HG03066 (cell line): Measurements from ENCODE around the gene LRRC27.

Experiments
- ATAC-seq: cut with Tn5 transposase; IDR thresholded peaks from one replicate; pipeline ENCODE4 v1.9.1; 2021; ENCODE audit warnings: low read depth; ENCODE audit not compliant: unreplicated experiment

The LRRC27 gene

GRCh38 chr10:132353456-132354355 is 21.7 kb downstream of the LRRC27 start:
- ATAC-seq = no peak

- no peak for ATAC-seq
Observed at GRCh38 chr10:132354356-132355094, 22.5 kb downstream of the LRRC27 start.

GRCh38 chr10:132355297-132355696 is 23.3 kb downstream of the LRRC27 start:
- no peak for ATAC-seq

DNA sequence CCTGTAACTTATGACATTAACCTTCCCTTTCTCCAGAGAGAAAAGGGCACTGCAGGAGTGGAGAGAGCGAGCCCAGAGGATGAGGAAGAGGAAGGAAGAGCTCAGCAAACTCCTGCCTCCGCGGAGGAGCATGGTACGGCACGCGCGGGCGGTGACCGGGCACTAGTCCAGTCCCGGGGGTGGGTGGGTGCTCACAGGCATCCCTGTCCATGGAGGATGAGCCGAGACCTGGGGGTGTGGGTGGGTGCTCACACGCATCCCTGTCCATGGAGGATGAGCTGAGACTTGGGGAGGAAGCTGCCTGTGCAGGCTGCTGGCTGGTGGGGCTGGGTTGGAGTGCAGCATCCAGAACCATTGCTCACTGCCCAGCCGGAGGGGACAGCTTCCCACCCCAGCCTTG is 23.8 kb downstream of the LRRC27 start:
- ATAC-seq = no peak

- ATAC-seq = no peak
Observed at GRCh38 chr10:132356621-132357195, 24.7 kb downstream of the LRRC27 start.

GRCh38 chr10:132357286-132358058 is 25.5 kb downstream of the LRRC27 start:
- no peak for ATAC-seq

DNA sequence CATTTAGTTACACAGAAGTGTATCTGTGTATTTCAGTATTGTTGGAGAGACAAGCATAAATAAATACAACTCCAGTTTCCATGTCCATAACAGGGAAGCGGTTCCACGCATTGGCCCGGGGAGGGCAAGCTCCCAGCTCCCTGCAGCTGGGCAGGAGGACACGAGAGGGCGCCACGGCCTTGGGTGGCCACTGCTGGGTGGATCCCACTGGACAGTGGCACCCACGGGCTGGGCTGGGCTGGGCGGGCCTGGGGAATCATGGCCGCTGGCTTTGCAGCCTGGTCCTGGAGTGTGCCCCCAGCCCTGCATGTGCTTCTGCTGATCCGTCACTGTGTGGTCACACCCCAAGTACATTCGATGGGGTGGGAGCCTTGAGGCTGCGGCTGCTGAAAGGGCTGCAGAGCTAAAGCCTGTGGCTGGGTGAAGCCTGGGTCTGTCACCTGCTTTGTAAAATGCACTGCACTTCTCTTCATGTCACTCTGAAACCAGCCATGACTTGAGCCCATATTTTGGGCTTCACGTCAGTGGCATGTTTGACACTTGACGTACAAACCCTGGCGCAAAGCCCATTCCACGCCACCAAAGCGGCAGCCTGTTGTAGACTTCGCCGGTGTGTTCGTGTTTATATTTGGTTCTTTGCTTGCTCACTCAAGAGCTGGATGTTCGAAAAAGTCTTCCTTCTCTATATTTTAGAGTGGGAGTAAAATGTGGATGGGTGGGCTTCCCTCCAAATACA is 27.5 kb downstream of the LRRC27 start:
- ATAC-seq = no peak

DNA sequence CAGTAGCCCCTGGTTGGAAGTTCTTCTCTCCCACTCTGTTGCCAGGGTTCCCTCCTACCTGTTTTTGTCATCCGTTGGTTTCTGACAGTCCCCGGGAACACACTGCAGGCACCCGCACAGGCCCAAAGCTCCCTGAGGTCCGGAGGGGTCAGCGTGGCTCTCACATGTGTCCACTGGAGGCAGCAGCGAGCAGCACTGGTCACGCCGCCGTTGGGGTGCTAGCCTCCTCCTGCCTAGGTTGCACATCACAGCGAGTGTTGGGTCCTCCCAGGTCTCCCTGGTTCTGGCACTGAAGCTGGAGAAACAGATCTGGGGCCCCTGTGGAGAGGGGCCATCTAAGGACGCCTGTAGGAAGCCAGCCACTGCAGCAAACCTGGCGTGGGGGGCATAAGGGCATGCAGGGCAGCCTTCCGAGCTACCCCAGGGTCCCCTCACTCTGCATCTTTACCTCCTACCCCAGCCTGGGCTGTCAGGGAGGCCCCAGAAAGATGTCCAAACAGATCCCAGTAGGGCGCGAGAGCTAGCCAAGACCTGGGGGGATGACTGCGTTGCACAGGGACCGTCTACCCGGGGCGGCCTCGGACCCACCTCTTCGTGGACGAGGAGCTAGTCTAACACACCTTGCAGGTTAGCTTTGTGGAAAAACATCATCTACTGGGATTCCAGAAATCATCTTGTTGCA is 28.9 kb downstream of the LRRC27 start:
- no peak for ATAC-seq

DNA sequence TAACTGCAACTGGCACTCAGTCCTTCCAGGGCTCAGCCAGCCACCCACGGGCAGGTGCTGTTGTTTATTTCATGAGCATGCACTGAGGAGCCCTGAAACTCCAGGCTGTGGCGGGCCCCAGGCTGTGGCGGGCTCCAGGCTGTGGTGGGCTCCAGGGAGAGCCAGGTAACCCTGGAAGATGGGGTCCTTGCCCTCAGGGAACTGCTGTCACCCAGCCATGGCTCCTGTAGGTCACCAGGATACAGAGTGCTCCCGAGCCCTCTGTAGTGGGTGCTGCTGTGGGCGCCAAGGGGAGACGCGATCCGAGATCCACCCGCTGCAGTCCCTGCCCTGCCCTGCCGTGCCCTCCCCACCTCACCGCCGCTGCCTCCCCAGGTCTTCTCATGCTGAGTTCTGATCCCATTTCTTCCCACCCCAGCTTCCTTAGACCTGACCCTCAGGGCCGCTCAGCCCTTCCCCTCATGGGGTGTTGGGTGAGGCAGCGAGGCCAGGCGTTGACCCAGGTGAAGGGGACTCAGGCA is 29.6 kb downstream of the LRRC27 start:
- ATAC-seq = no peak

DNA sequence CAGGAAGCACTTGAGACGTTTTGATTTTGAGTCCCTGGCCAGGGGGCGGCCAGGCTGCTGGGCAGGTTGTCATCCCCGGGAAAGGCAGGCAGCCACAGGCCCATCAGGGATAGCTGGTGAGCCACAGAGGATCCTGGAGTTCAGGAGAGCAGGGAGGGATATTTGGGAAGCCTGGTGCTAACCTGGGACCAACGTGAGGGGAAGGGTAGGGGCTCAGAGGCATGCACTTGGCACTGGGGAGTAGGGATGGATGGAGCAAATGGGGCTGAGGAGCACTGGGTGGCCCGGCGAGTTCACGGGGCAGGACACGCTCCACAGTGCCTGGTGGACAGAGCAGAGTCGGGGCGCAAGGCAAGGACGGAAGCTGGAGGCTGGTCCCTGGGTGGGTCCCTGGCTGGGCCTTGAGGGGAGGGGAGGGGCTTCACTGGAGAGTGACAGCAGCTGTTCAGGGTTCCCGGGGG is 30.2 kb downstream of the LRRC27 start:
- ATAC-seq = no peak

- ATAC-seq = no peak
Observed at GRCh38 chr10:132363376-132363775, 31.4 kb downstream of the LRRC27 start.

GRCh38 chr10:132363921-132364593 is 32.1 kb downstream of the LRRC27 start:
- no peak for ATAC-seq

DNA sequence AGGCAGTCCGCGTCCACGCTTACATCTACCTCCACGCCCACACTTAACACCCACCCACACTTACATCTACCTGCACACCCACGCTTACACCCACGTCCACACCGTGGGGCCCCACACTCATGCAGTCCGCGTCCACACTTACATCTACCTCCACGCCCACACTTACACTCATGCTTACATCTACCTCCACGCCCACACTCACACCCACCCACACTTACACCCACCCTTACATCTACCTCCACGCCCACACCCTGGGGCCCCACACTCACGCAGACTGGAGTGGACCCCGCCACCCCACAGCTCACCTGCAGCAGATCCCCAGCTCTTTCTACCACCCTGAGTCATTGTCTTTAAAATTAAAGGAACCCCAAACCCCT is 32.6 kb downstream of the LRRC27 start:
- no peak for ATAC-seq

GRCh38 chr10:132365102-132365501 is 33.1 kb downstream of the LRRC27 start:
- ATAC-seq = no peak

DNA sequence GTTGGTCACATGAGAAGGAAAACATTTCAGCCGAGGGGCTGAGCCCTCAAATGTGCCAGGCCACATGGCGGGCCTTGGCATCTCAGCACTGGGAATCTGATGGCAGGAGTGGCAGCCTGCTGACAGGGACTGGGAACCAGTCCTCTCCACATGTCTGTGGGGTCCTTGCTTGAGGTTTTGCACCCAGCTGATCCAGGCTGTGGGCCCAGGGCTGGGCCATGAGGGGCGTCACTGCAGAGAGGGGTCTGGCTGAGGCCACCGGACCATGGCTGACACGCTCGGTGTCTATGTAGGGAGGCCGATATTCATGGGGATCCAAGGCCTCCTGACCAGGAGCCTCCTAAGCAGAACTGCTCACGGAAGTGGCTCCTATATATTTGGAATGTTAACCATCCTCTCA is 34.0 kb downstream of the LRRC27 start:
- no peak for ATAC-seq

- no peak for ATAC-seq
Observed at GRCh38 chr10:132366499-132366898, 34.5 kb downstream of the LRRC27 start.

- ATAC-seq = no peak
Observed at GRCh38 chr10:132368391-132368790, 36.4 kb downstream of the LRRC27 start.

GRCh38 chr10:132368881-132369635 is 37.1 kb downstream of the LRRC27 start:
- no peak for ATAC-seq
